Endothelial cell of umbilical vein (primary cell): ENCODE results near the gene PAOX. TPM values are rescaled to one million over a fixed set of nuclear protein-coding genes. Genes with fewer than 3 reads are reported as not detected.

Experiments used
- BruUV-seq: library from RNA; stranded (reverse); fragments of 400-500 nt; replicated peaks from 2 replicates; lab custom pipeline; 2021; lab: Mats Ljungman, UMichigan
- CTCF ChIA-PET: fragments of 300-600, 350-600 bp; sonication (Branson Sonifier 250); formaldehyde crosslinking; loops from one replicate; lab custom pipeline; 2021; ENCODE audit warnings: antibody characterized with exemption, inconsistent platforms; lab: Charles Lee
- POLR2A ChIA-PET: fragments of 300-600, 350-600 bp; sonication (Branson Sonifier 250); formaldehyde crosslinking; loops from one replicate; lab custom pipeline; 2021; ENCODE audit warnings: antibody characterized with exemption, inconsistent platforms; lab: Charles Lee
- DNase-seq: peaks from one replicate; pipeline ENCODE4 v3.0.0-alpha.2; 2011; ENCODE audit warnings: low read depth, low spot score
- FAIRE-seq: peaks from 2 replicates; lab custom pipeline; 2011; peaks lifted over from hg19 to GRCh38; lab: Jason Lieb, UNC
- H2AFZ ChIP-seq: 2 replicates; pipeline ENCODE4 v1.6.0; 2012; ENCODE audit warnings: low read depth, low read length, control low read depth, inconsistent platforms
- H3K27ac ChIP-seq: 2 replicates; pipeline ENCODE4 v1.5.1; 2011; ENCODE audit warnings: low read depth, mild to moderate bottlenecking, control low read depth, low read length, moderate library complexity; ENCODE audit not compliant: insufficient read depth
- H3K27me3 ChIP-seq, 2 experiments: 2 replicates each; pipeline versions ENCODE4 v1.6.0 to v1.6.1; 2011; ENCODE audit warnings: low read length in 2 of 2, mixed read lengths in 1 of 2; ENCODE audit not compliant: control insufficient read depth in 2 of 2, insufficient read depth in 2 of 2
- H3K36me3 ChIP-seq, 2 experiments: 2 replicates in 1 of 2; 3 replicates in 1 of 2; pipeline ENCODE4 v1.5.1; 2011; ENCODE audit warnings: low read length in 2 of 2, mild to moderate bottlenecking in 1 of 2, moderate library complexity in 1 of 2; ENCODE audit not compliant: control insufficient read depth in 2 of 2, insufficient read depth in 2 of 2; ENCODE audit errors: extremely low read depth in 1 of 2
- H3K4me1 ChIP-seq: 3 replicates; pipeline ENCODE4 v1.5.1; 2011; ENCODE audit warnings: mild to moderate bottlenecking, low read length; ENCODE audit not compliant: control insufficient read depth, insufficient read depth; ENCODE audit errors: extremely low read depth
- H3K4me2 ChIP-seq: 2 replicates; pipeline ENCODE4 v1.6.1; 2011; ENCODE audit warnings: low read length, control low read depth, mixed read lengths; ENCODE audit not compliant: insufficient read depth
- H3K4me3 ChIP-seq, 3 experiments: fragments of 200-600 bp in 1 of 3; sonication (generic), shearing (Covaris generic) in 1 of 3; replicated peaks in 1 of 3; 2 replicates each; pipeline ENCODE4 v1.5.1; 2011 to 2016; ENCODE audit warnings: control low read depth in 3 of 3, low read length in 3 of 3, mild to moderate bottlenecking in 2 of 3, inconsistent platforms in 1 of 3, low read depth in 1 of 3, moderate library complexity in 1 of 3; ENCODE audit not compliant: insufficient read depth in 1 of 3
- H3K79me2 ChIP-seq: 2 replicates; pipeline ENCODE4 v1.6.0; 2012; ENCODE audit warnings: low read length, inconsistent platforms; ENCODE audit not compliant: control insufficient read depth, insufficient read depth
- H3K9ac ChIP-seq: replicated peaks from 2 replicates; pipeline ENCODE3; 2011; ENCODE audit warnings: low read length, control low read depth; ENCODE audit not compliant: insufficient read depth; ENCODE audit errors: extremely low read depth
- H3K9me1 ChIP-seq: replicated peaks from 3 replicates; pipeline ENCODE4 v1.6.0; 2011; ENCODE audit warnings: mild to moderate bottlenecking, low read length; ENCODE audit not compliant: control insufficient read depth, insufficient read depth; ENCODE audit errors: extremely low read depth
- H3K9me3 ChIP-seq: replicated peaks from 2 replicates; pipeline ENCODE4 v1.5.1; 2012; ENCODE audit warnings: low read length, inconsistent platforms; ENCODE audit not compliant: control insufficient read depth, insufficient read depth
- H4K20me1 ChIP-seq: replicated peaks from 2 replicates; pipeline ENCODE3; 2011; ENCODE audit warnings: mild to moderate bottlenecking, low read length; ENCODE audit not compliant: control insufficient read depth, insufficient read depth; ENCODE audit errors: extremely low read depth
- EZH2 ChIP-seq: IDR thresholded peaks from 2 replicates; pipeline ENCODE4 v1.6.1; 2012; ENCODE audit warnings: borderline replicate concordance, low read depth, mild to moderate bottlenecking, moderate library complexity, low read length, inconsistent platforms; ENCODE audit not compliant: severe bottlenecking
- FOS ChIP-seq: IDR thresholded peaks from 2 replicates; pipeline ENCODE4 v1.6.1; 2011; ENCODE audit warnings: mild to moderate bottlenecking, low read length, moderate library complexity, borderline replicate concordance; ENCODE audit not compliant: insufficient read depth
- GATA2 ChIP-seq: IDR thresholded peaks from 2 replicates; pipeline ENCODE4 v1.7.0; 2011; ENCODE audit warnings: low read depth, mild to moderate bottlenecking, moderate library complexity, mixed read lengths, low read length; ENCODE audit not compliant: insufficient read length, insufficient read depth
- JUN ChIP-seq: IDR thresholded peaks from 2 replicates; pipeline ENCODE4 v1.6.1; 2011; ENCODE audit warnings: borderline replicate concordance, low read depth; ENCODE audit not compliant: insufficient read length, insufficient read depth
- MAX ChIP-seq: IDR thresholded peaks from 2 replicates; pipeline ENCODE4 v1.6.1; 2011; ENCODE audit not compliant: insufficient read depth, insufficient read length
- MYC ChIP-seq: IDR thresholded peaks from one replicate; pipeline ENCODE4 v1.6.1; 2011; ENCODE audit warnings: mild to moderate bottlenecking, low read depth, low read length
- POLR2A ChIP-seq: IDR thresholded peaks from 2 replicates; pipeline ENCODE4 v1.6.1; 2012; ENCODE audit warnings: low read depth, mild to moderate bottlenecking, control low read depth, low read length
- POLR2AphosphoS5 ChIP-seq: IDR thresholded peaks from 2 replicates; pipeline ENCODE4 v1.6.1; 2012; ENCODE audit warnings: low read depth, mild to moderate bottlenecking, control low read depth, low read length, moderate library complexity; ENCODE audit not compliant: insufficient read depth
- dilution Hi-C: fragments of 300-500 bp; cut with MboI; formaldehyde crosslinking; loops from one replicate; pipeline ENCODE4 v1.15.0; 2019; ENCODE audit warnings: low sequenced_read_pairs; ENCODE audit not compliant: extremely low pct_ligation_motif_present
- intact Hi-C: fragments of 100-400 bp; cut with micrococcal nuclease; formaldehyde crosslinking; loops from one replicate; pipeline ENCODE4 v1.10.0; 2022
- polyA plus RNA-seq, 4 experiments: library from polyadenylated mRNA; depleted of rRNA in 3 of 4; stranded (reverse) in 3 of 4; unstranded in 1 of 4; fragments of >200 nt; gene quantifications; 2 replicates each; pipeline versions ENCODE4 v1.2.1 to v1.2.3, GENCODE V29; 2011 to 2012; ENCODE audit warnings: missing spikeins in 1 of 4
- total RNA-seq: library from RNA; stranded (reverse); gene quantifications from 2 replicates; pipeline ENCODE4 v1.2.3, GENCODE V29; 2021
- TF ChIP-seq, protein P1 (sequence below), 2 donors: IDR thresholded peaks; 1 replicate in 1 of 2; 2 replicates in 1 of 2; pipeline ENCODE4 v1.5.1; 2011; ENCODE audit warnings: low read length in 2 of 2, mild to moderate bottlenecking in 2 of 2, moderate library complexity in 2 of 2, control low read depth in 1 of 2, inconsistent platforms in 1 of 2, low read depth in 1 of 2; ENCODE audit not compliant: insufficient read depth in 1 of 2; ENCODE audit errors: extremely low read depth in 1 of 2

The PAOX gene
- total and polyA plus RNA-seq, 2 donors (not counting 3 experiments of a cell fraction or from before 2014, with no cell fraction given): 2.6 to 3.8 TPM

GRCh38 chr10:133422223-133422806, 43.3 kb downstream of the PAOX start:
- H3K9me3 ChIP-seq: no peaks in the 10 kb centered on the region
- ChIA-PET CTCF (interaction anchor here (1.0 kb wide), 1 partner anchor 16 kb away, joined by 3 read pairs; no protein-coding TSS in a partner anchor), POLR2A (no interaction called here)
- no peaks in the 10 kb centered on the region for H3K9me1 ChIP-seq
- H3K27me3 ChIP-seq: peaks cover 8 to 9% of the 10 kb centered on the region in 2 experiments
- no peaks in the 10 kb centered on the region for H3K4me1 ChIP-seq
- H3K4me3 ChIP-seq: no peak overlapping the region
- no peak overlapping the region for H3K4me2 ChIP-seq
- TF ChIP-seq JUN (no peak), GATA2 (no peak), MYC (no peak), EZH2 (no peak), POLR2A (no peak), POLR2AphosphoS5 (no peak), MAX (no peak), FOS (no peak)
- TF ChIP-seq, protein P1, sequence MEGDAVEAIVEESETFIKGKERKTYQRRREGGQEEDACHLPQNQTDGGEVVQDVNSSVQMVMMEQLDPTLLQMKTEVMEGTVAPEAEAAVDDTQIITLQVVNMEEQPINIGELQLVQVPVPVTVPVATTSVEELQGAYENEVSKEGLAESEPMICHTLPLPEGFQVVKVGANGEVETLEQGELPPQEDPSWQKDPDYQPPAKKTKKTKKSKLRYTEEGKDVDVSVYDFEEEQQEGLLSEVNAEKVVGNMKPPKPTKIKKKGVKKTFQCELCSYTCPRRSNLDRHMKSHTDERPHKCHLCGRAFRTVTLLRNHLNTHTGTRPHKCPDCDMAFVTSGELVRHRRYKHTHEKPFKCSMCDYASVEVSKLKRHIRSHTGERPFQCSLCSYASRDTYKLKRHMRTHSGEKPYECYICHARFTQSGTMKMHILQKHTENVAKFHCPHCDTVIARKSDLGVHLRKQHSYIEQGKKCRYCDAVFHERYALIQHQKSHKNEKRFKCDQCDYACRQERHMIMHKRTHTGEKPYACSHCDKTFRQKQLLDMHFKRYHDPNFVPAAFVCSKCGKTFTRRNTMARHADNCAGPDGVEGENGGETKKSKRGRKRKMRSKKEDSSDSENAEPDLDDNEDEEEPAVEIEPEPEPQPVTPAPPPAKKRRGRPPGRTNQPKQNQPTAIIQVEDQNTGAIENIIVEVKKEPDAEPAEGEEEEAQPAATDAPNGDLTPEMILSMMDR (IDR thresholded peaks at IDR 0.05; ENCODE audit: extremely low read depth in 1 of 2, insufficient read depth in 1 of 2, low read depth in 1 of 2, low read length in 2 of 2): no peak
- H3K36me3 ChIP-seq: peaks cover 4 to 13% of the 10 kb centered on the region in 2 experiments
- H3K27ac ChIP-seq: no peak overlapping the region
- no peak overlapping the region for H2AFZ ChIP-seq
- dilution Hi-C loops: no loop called here
- DNase-seq (no peak), FAIRE-seq (no peak)
- intact Hi-C loops: no loop called here
- H3K79me2 ChIP-seq: no peaks in the 10 kb centered on the region
- H4K20me1 ChIP-seq: no peaks in the 10 kb centered on the region
- no peak overlapping the region for H3K9ac ChIP-seq
- no TSS peak for BruUV-seq
